Measurements from ENCODE around the gene PDK4. TPM values are rescaled to one million over a fixed set of nuclear protein-coding genes. Genes with fewer than 3 reads are reported as not detected.

PDK4 gene
- total and polyA plus RNA-seq, 10 of the 15 experiments (the other 5 are each of a cell fraction or from before 2014, with no cell fraction given): 0.03 to 0.46 TPM; not detected in 8

GRCh38 chr7:95547361-95548348 lies 48.7 kb downstream of the PDK4 start:
- DNase-seq (ENCODE audit: low read depth, low spot score): no peak
- no peaks in the 10 kb centered on the region for H3K36me3 ChIP-seq (ENCODE audit: control insufficient read depth in 2 of 2, insufficient read depth in 2 of 2, low read length in 1 of 2)
- no peaks in the 10 kb centered on the region for H3K27me3 ChIP-seq (replicated peaks in 1 of 2; ENCODE audit: control insufficient read depth in 2 of 2, insufficient read depth in 2 of 2, low read length in 1 of 2)
- no peak overlapping the region for H3K4me2 ChIP-seq (ENCODE audit: control insufficient read depth, insufficient read depth)
- in situ Hi-C loops (cut with MboI): no loop called here
- H3K4me3 ChIP-seq: no peak overlapping the region
- H2AFZ ChIP-seq (ENCODE audit: control insufficient read depth, low read depth, low read length): no peak overlapping the region
- no TSS peak for BruUV-seq (replicated peaks)
- H3K79me2 ChIP-seq (ENCODE audit: control insufficient read depth, insufficient read depth, low read length): no peaks in the 10 kb centered on the region
- no peak overlapping the region for H3K27ac ChIP-seq (ENCODE audit: control insufficient read depth, insufficient read depth)
- ChIA-PET CTCF (interaction anchor here (1.0 to 11.4 kb wide), 3 partner anchors 20 to 141 kb away, joined by 4 to 146 read pairs (median 8); no protein-coding TSS in a partner anchor), POLR2A (interaction anchor here (0.6 kb wide), 1 partner anchor 229 kb away, joined by 3 read pairs; no protein-coding TSS in a partner anchor), RAD21 (ENCODE audit: unreplicated experiment) (no interaction called here), SMC1A (ENCODE audit: uncharacterized antibody, unreplicated experiment) (interaction anchor here (23.7 kb wide), 1 partner anchor 142 kb away, joined by 448 read pairs; no protein-coding TSS in a partner anchor)
- TF ChIP-seq RAD51 (IDR thresholded peaks at IDR 0.05): no peak
- no peak for TF ChIP-seq PML (IDR thresholded peaks at IDR 0.05; ENCODE audit: low read length)
- TF ChIP-seq PKNOX1 (IDR thresholded peaks at IDR 0.05): no peak
- TF ChIP-seq CHD2 (IDR thresholded peaks at IDR 0.05; ENCODE audit: borderline replicate concordance, low read depth, low read length): no peak
- no peak for ATAC-seq
- 63% methylated on average over 6 of the region's 6 CpGs for WGBS (ENCODE audit: insufficient coverage, insufficient replicate concordance, low lambda C conversion rate, missing lambda C conversion rate)
- no peak overlapping the region for H3K9ac ChIP-seq (ENCODE audit: control insufficient read depth, insufficient read depth, low read length)
- intact Hi-C loops (cut with micrococcal nuclease; ENCODE audit: unreplicated experiment): no loop called here
- no peaks in the 10 kb centered on the region for H3K9me3 ChIP-seq (replicated peaks; ENCODE audit: control insufficient read depth, insufficient read depth, low read length)
- no peaks in the 10 kb centered on the region for H3K4me1 ChIP-seq (ENCODE audit: control insufficient read depth, insufficient read depth, low read length)
- no peaks in the 10 kb centered on the region for H4K20me1 ChIP-seq (ENCODE audit: control insufficient read depth, insufficient read depth)
- no peak for FAIRE-seq

All from GM12878 (cell line).